Motor neuron (in vitro differentiated cells): ENCODE data around the gene YBEY. TPM values are rescaled to one million over a fixed set of nuclear protein-coding genes. Genes with fewer than 3 reads are reported as not detected.

Experiments
- total RNA-seq, 8 experiments: library from RNA; unstranded; fragments of 300-600 nt; gene quantifications; 2 replicates each; pipeline versions ENCODE4 v1.2.3 to v1.2.4, GENCODE V29; 2022

Gene YBEY
- total RNA-seq, 8 experiments from 2014 or later, result 19.4 to 43.8 (median 32.7) TPM

Other genes starting within 250 kb of the YBEY start
- 100 to 1,000 TPM in 1 of 8 experiments, 10 to 100 TPM in 1, 1 to 10 TPM in 6; 2.6 to 153 (median 5.0) TPM for gene COL6A2, start 188.2 kb upstream of the YBEY start, total RNA-seq
- gene FTCD, start 130.8 kb upstream of the YBEY start, total RNA-seq, result 1 to 10 TPM in 3 of 8 experiments, under 1 TPM in 2, not detected in 3; 0.29 to 4.0 (median 1.1) TPM
- gene SPATC1L, start 101.9 kb upstream of the YBEY start, total RNA-seq, result 10 to 100 TPM in 6 of 8 experiments, 1 to 10 TPM in 2; 9.5 to 16.8 (median 13.1) TPM
- 100 to 1,000 TPM in 2 of 8 experiments, 10 to 100 TPM in 6; 24.5 to 177 (median 51.8) TPM for gene LSS, start 57.6 kb upstream of the YBEY start, total RNA-seq
- 10 to 100 TPM; 41.5 to 99.3 (median 50.8) TPM for gene MCM3AP, start 731 bp upstream of the YBEY start, total RNA-seq
- 10 to 100 TPM in 2 of 8 experiments, 1 to 10 TPM in 5, under 1 TPM in 1; 0.92 to 15.3 (median 2.8) TPM for gene C21orf58, start 37.5 kb downstream of the YBEY start, total RNA-seq
- gene PCNT, start 37.8 kb downstream of the YBEY start, total RNA-seq, result 10 to 100 TPM in 7 of 8 experiments, 1 to 10 TPM in 1; 8.9 to 49.0 (median 14.3) TPM
- gene DIP2A, start 172.5 kb downstream of the YBEY start, total RNA-seq, result 10 to 100 TPM; 13.2 to 70.9 (median 16.5) TPM